C4-2B (cell line): ENCODE measurements around the gene SLC39A3.

Source experiments
- H3K27ac ChIP-seq: fragments of 450-650 bp; 2 replicates; pipeline ENCODE4 v1.5.1; 2017
- ZFX ChIP-seq: fragments of 450-650 bp; IDR thresholded peaks from 2 replicates; pipeline ENCODE4 v1.6.1; 2017
- TF ChIP-seq, protein P1 (sequence below): fragments of 450-650 bp; conservative IDR thresholded peaks from 2 replicates; pipeline ENCODE4 v1.5.1; 2017; ENCODE audit warnings: mild to moderate bottlenecking

Gene SLC39A3

DNA sequence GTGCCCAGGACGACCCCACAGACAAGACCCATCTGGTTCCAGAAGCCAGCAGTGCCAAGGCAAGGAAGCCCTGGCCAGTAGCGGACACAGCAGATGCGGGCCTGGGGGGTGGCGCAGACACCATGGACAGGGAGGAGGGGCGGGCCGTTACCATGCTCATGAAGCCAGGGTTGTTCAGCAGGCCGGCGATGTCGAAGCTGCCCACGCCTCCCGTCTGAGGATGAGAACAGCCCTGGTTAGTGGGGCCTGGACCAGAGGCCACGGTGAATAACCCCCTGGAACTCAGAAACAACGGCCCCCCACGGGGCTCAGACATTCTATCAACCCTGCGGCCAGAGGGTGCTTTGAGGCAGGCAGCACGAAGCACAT, 21.5 kb upstream of the SLC39A3 start:
- TF ChIP-seq, protein P1, sequence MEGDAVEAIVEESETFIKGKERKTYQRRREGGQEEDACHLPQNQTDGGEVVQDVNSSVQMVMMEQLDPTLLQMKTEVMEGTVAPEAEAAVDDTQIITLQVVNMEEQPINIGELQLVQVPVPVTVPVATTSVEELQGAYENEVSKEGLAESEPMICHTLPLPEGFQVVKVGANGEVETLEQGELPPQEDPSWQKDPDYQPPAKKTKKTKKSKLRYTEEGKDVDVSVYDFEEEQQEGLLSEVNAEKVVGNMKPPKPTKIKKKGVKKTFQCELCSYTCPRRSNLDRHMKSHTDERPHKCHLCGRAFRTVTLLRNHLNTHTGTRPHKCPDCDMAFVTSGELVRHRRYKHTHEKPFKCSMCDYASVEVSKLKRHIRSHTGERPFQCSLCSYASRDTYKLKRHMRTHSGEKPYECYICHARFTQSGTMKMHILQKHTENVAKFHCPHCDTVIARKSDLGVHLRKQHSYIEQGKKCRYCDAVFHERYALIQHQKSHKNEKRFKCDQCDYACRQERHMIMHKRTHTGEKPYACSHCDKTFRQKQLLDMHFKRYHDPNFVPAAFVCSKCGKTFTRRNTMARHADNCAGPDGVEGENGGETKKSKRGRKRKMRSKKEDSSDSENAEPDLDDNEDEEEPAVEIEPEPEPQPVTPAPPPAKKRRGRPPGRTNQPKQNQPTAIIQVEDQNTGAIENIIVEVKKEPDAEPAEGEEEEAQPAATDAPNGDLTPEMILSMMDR: no peak
- no peak for TF ChIP-seq ZFX
- no peak overlapping the region for H3K27ac ChIP-seq

DNA sequence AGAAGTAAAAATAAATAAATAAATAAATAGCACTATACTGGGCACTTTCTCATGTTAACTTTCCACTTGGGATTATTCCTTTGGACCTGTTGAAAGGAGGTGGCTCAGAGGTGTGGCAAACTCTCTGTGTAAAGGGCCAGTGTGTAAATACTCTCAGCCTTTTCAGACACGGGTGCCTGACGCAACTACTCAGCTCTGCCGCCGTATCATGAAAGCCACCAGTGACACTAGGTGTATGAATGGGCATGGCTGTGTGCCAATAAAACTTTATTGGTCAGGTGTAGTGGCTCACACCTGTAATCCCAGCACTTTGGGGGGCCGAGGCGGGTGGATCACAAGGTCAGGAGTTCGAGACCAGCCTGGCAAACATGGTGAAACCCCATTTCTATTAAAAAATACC, 20.1 kb upstream of the SLC39A3 start:
- H3K27ac ChIP-seq: no peak overlapping the region
- TF ChIP-seq, protein P1: no peak
- no peak for TF ChIP-seq ZFX

DNA sequence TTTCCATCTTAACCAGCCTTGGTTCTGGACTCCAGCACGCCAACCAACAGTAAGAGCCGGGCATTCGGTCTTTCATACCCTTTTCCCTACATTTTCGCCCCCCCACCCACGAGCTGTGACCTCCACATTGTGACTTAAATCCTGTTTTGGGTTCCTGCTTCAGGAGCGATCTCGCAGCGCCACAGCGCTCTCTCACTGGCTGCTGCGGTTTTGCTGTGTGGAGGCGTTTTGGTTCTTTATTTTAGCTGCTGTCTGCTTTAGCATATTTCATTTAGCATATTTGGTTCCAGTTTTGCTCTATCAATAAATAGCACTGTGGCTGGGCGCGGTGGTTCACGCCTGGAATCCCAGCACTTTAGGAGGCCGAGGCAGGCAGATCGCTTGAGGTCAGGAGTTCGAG, 19.5 kb upstream of the SLC39A3 start:
- H3K27ac ChIP-seq: no peak overlapping the region
- TF ChIP-seq, protein P1: no peak
- TF ChIP-seq ZFX: no peak

DNA sequence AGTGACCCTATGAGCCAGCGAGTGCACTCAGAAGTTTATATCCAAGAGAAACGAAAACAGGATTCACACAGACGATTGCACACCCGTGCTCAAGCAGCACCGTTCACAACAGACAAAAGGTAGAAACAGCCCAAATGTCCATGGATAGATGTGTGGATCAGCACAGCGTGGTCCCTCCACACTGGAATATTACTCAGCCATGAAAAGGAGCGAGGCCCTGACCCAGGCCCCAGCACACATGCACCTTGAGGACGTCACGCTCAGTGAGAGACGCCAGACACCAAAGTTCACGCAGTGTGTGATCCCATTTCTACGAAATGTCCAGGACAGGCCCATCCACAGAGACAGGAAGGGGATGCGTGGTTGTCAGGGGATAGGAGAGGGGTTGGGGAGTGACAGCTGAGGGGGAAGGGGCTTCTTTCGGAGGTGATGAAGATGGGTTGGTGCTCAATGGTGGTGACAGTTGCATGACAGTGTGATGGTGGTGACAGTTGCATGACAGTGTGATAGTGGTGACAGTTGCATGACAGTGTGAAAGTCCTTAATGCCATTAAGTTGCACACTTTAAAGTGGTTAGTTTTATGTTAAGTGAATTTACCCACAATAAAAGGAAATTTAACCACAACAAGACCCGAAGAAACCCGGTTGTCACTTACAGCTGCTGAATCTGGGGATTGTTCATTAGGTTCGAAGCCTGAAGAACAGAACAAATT, 18.9 kb upstream of the SLC39A3 start:
- no peak overlapping the region for H3K27ac ChIP-seq
- no peak for TF ChIP-seq ZFX
- TF ChIP-seq, protein P1: no peak

DNA sequence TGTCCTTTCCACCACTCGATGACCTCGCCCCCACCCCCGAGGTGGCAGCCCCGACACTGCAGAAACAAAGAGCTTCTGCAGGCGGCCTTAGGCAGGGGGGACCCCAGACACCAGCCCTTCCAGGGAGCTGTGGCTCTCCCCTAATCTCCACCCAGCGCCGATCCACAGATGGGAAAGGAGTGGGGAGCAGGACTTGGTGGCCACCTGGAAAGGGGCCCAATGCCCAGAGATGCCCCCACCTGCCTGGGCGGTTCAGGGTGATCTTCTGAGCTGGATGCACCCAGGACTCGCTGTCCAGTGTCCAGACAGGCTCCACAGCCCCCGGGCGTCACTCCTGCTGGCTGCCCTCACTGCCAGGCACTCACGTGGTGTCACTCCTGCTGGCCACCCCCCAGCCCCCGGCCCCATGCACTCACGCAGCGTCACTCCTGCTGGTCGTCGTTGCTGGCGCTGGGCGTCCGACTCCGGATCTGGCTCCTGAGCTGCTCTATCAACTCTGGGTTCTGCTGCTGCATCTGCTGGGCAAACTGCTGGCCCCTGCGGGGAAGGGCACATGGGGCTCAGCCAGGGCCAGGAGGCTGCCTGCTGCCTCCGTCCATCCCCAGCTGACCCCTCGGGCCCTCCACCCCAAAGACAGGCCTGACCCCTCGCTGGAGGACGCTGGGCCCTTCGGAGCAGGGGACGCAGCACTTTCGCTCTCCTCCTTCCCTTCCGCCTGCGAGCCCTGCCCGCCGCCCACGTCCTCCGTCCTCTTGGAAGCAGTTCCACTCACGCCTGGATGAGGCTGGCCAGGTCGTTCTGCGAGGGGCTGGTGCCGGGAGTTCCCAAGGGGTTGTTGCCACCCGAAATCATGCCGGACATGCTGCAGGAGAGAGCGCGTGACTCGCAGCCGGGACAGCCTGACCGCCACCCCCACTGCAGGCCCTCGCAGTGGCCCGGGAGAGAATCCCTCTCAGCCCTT, 17.4 kb upstream of the SLC39A3 start:
- no peak for TF ChIP-seq ZFX
- TF ChIP-seq, protein P1: no peak
- H3K27ac ChIP-seq: no peak overlapping the region

DNA sequence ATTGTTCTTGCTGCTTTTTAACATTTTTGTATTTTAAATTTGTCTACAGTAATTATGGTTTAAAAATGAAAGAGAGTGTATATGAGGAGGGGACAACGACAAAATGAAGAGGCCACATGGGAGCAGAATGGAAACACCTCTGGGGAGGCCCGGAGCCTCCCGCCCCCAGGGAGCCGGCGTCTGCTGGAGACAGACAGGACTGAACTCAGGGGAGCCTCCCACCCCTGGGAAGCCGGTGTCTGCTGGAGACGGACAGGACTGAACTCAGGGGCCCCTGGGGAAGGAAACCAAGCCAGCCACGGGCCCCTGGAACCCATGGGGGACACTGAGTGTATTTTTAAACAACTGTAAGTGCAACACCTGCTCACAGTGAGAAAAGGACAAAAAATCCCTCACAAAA, 16.7 kb upstream of the SLC39A3 start:
- TF ChIP-seq, protein P1: no peak
- no peak for TF ChIP-seq ZFX
- H3K27ac ChIP-seq: no peak overlapping the region

DNA sequence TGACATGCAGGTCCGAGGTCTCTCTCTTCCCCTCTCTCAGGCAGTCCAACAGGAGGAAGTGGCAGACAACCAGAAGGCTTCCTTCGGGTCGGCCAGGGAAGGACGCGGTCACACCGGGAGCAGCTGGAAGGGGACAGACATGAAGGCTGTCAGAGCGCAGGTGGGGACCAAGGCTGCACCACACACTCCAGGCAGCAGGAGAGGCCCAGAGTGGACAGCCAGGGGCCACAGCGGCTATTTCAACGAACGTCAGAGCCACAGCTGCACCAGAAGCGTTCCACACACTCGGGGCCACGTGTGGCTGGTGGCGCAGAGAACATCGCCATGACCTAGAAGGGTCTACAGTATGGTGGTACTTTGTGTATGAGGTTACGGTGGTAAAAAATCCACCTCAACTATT, 16.0 kb upstream of the SLC39A3 start:
- no peak overlapping the region for H3K27ac ChIP-seq
- TF ChIP-seq, protein P1: no peak
- TF ChIP-seq ZFX: no peak
